Measurements from ENCODE around the gene FRAT2. TPM values are rescaled to one million over a fixed set of nuclear protein-coding genes. Genes with fewer than 3 reads are reported as not detected.
A peak's percentile ranks its signal among the peaks of the same experiment; 100 is the strongest.

Gene FRAT2
- total RNA-seq (11.3 and 11.5 TPM in 2 replicates), polyA plus RNA-seq (5.7 and 6.6 TPM in 2 replicates), polyA minus RNA-seq (4.4 and 6.2 TPM in 2 replicates), Bru-seq, nascent RNA (percentile 61 among the genes with signal in this experiment), BruChase-seq, experiment 1, labeled RNA remaining after a 6-hour chase (percentile 42 among the genes with signal in this experiment), BruChase-seq, experiment 2, labeled RNA remaining after a 2-hour chase (percentile 73 among the genes with signal in this experiment)
- polyA plus RNA-seq (2011; cell fraction: cytosol; rRNA removed): 5.0 and 5.6 TPM in 2 replicates
- 3.6 and 3.9 TPM in 2 replicates for polyA plus RNA-seq (2011; cell fraction: nucleus; rRNA removed)
- 6.1 and 6.5 TPM in 2 replicates for polyA plus RNA-seq (2012)
- 18.3 TPM for polyA minus RNA-seq (2011; cell fraction: cytosol; rRNA and poly(A)+ RNA removed)
- polyA minus RNA-seq (2011; cell fraction: nucleus; rRNA and poly(A)+ RNA removed): 4.9 and 6.4 TPM in 2 replicates
- long read RNA-seq, transcript FRAT2-201 (1 exons, 2,213 nt): major isoform, 54 of 54 reads
- long read RNA-seq, partial matches to known transcripts: 0 of 54 reads
- long read RNA-seq, other reads (novel, unspliced or antisense): 0 of 54 reads

DNA sequence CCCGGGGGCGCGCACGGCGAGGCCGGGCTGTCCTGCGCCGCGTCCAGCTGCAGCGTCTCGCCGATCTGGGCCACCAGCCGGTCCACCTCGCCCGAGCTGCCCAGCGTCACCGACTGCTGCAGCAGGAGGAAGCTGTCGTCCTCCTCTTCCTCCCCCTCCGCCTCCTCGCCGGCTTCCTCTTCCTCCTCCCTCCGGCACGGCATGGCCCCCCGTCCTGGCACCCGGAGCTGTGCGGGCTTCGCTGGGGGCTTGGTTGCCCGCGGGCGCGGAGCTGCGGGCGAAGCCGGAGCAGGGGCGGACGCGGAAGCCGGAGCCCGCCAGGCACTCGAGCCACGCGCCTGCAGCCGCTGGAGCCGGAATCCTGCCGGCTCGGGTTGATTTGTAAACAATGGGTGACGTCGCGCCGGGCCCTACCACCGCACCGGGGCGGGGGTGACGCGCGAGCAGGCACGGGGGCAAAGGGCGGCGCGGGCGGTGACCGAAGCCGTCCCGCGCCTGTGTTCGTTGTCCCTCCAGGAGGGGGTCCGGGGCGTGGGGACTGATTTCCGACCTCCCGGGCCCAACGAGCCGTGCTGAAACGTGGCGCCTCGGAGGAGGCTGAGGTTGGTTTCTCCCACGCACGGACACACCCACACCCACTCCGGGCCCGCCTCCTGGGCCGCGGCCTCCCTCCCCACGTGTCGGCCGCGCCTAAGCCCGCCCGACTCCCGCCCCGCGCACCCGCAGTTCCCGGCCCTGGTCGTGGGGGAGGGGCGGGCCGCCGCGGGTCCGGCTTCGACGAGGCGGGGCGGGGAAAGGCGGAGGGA is at the start of gene FRAT2:
TSS of gene FRAT2 (minus strand) at position 360 of the 806 bp plus-strand sequence. CDS start at position 203, 157 bp downstream.
- peak within 1 kb of the TSS; percentile 100 for H3K27ac ChIP-seq (ENCODE audit: insufficient read depth, low read depth, low read length)
- peaks cover 24% of the 10 kb centered on the region for H3K79me2 ChIP-seq (ENCODE audit: control insufficient read depth, insufficient read depth, low read length)
- intact Hi-C loops (cut with micrococcal nuclease): loop anchor here (1.0 to 10.0 kb wide), 2 partner anchors 67 to 260 kb away; partner anchors contain the start of gene RRP12
- peak within 1 kb of the TSS; percentile 39 to 84 (median 80) for H3K4me3 ChIP-seq (replicated peaks in 1 of 3; ENCODE audit: insufficient read depth in 1 of 3, low read depth in 1 of 3, low read length in 3 of 3)
- H3K4me1 ChIP-seq (ENCODE audit: control insufficient read depth, extremely low read depth, insufficient read depth, low read length): peaks cover 11% of the 10 kb centered on the region
- TF ChIP-seq POLR2AphosphoS5 (IDR thresholded peaks at IDR 0.05; ENCODE audit: insufficient read depth, low read depth, low read length) (peak; percentile 69), JUN (IDR thresholded peaks at IDR 0.05; ENCODE audit: borderline replicate concordance, insufficient read depth, insufficient read length, low read depth) (no peak), GATA2 (IDR thresholded peaks at IDR 0.05; ENCODE audit: insufficient read depth, insufficient read length, low read depth, low read length) (no peak), MYC (IDR thresholded peaks at IDR 0.05; ENCODE audit: low read depth, low read length) (peak; percentile 32), POLR2A (IDR thresholded peaks at IDR 0.05; ENCODE audit: low read depth, low read length) (peak; percentile 56)
- TF ChIP-seq, protein P1, sequence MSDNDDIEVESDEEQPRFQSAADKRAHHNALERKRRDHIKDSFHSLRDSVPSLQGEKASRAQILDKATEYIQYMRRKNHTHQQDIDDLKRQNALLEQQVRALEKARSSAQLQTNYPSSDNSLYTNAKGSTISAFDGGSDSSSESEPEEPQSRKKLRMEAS (IDR thresholded peaks at IDR 0.05; ENCODE audit: insufficient read depth, insufficient read length): peak; percentile 87
- BruUV-seq (replicated peaks): no TSS peak
- DNase-seq (ENCODE audit: low read depth, low spot score) (peak; percentile 91), FAIRE-seq (peak; percentile 77)
- H3K9me3 ChIP-seq (replicated peaks; ENCODE audit: control insufficient read depth, insufficient read depth, low read length): no peaks in the 10 kb centered on the region
- no peaks in the 10 kb centered on the region for H4K20me1 ChIP-seq (replicated peaks; ENCODE audit: control insufficient read depth, extremely low read depth, insufficient read depth, low read length)
- peak within 1 kb of the TSS; percentile 97 for H3K9ac ChIP-seq (replicated peaks; ENCODE audit: extremely low read depth, insufficient read depth, low read length)
- dilution Hi-C loops (cut with MboI; ENCODE audit: extremely low pct_ligation_motif_present, low sequenced_read_pairs): no loop called here
- H2AFZ ChIP-seq (ENCODE audit: low read depth, low read length): peak within 1 kb of the TSS; percentile 91
- H3K4me2 ChIP-seq (ENCODE audit: insufficient read depth, low read length): peak within 1 kb of the TSS; percentile 88
- ChIA-PET CTCF (interaction anchor here (0.8 to 4.4 kb wide), 11 partner anchors 10 to 262 kb away, joined by 4 to 73 read pairs (median 14); partner anchors contain the start of genes ARHGAP19 and FRAT1), POLR2A (interaction anchor here (3.4 kb wide), 1 partner anchor 15 kb away, joined by 10 read pairs; the partner anchor contains the start of gene FRAT1)
- peaks cover 20 to 29% of the 10 kb centered on the region in 2 experiments for H3K27me3 ChIP-seq (ENCODE audit: control insufficient read depth in 2 of 2, insufficient read depth in 2 of 2, low read length in 2 of 2)
- no peaks in the 10 kb centered on the region for H3K9me1 ChIP-seq (replicated peaks; ENCODE audit: control insufficient read depth, extremely low read depth, insufficient read depth, low read length)
- no peaks in the 10 kb centered on the region for H3K36me3 ChIP-seq (ENCODE audit: control insufficient read depth in 2 of 2, extremely low read depth in 1 of 2, insufficient read depth in 2 of 2, low read length in 2 of 2)

Measured in endothelial cell of umbilical vein (primary cell).